ENCODE measurements around the gene OR51B6.

DNA sequence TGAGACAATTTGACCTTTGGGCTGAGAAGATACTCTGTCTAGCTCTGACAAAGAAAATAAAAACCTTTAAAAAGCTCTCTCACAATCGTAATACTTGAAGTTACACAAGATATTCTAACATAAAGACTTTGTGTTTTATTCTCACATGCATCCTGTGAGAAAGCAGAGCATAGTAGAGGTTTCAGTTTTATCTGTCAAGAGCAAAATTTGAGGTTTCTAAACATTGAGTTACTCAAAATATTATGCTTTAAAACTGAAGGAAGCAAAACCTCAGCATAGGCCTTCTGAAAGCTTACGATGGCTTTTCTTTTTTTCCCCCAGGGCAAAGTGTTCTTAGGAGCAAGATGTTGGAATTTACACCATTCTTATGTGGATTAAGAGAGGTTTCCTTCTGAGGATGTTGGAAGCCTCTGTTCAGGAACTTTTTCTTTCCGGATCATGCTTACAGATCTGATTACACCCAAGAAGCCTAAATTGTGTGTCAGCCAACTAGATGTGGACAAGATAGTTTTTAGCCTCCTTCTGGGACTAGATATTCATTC lies 17.3 kb downstream of the OR51B6 start:
- TF ChIP-seq SIN3A (IDR thresholded peaks at IDR 0.05; ENCODE audit: borderline replicate concordance, insufficient read depth, low read depth, low read length) (no peak), TCF7L2 (IDR thresholded peaks at IDR 0.05; ENCODE audit: low read depth, low read length) (no peak), POLR2AphosphoS5 (IDR thresholded peaks at IDR 0.05; ENCODE audit: low read depth, low read length) (no peak)
- TF ChIP-seq, protein P1, sequence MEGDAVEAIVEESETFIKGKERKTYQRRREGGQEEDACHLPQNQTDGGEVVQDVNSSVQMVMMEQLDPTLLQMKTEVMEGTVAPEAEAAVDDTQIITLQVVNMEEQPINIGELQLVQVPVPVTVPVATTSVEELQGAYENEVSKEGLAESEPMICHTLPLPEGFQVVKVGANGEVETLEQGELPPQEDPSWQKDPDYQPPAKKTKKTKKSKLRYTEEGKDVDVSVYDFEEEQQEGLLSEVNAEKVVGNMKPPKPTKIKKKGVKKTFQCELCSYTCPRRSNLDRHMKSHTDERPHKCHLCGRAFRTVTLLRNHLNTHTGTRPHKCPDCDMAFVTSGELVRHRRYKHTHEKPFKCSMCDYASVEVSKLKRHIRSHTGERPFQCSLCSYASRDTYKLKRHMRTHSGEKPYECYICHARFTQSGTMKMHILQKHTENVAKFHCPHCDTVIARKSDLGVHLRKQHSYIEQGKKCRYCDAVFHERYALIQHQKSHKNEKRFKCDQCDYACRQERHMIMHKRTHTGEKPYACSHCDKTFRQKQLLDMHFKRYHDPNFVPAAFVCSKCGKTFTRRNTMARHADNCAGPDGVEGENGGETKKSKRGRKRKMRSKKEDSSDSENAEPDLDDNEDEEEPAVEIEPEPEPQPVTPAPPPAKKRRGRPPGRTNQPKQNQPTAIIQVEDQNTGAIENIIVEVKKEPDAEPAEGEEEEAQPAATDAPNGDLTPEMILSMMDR (IDR thresholded peaks at IDR 0.05), result no peak
- TF ChIP-seq, protein P2, sequence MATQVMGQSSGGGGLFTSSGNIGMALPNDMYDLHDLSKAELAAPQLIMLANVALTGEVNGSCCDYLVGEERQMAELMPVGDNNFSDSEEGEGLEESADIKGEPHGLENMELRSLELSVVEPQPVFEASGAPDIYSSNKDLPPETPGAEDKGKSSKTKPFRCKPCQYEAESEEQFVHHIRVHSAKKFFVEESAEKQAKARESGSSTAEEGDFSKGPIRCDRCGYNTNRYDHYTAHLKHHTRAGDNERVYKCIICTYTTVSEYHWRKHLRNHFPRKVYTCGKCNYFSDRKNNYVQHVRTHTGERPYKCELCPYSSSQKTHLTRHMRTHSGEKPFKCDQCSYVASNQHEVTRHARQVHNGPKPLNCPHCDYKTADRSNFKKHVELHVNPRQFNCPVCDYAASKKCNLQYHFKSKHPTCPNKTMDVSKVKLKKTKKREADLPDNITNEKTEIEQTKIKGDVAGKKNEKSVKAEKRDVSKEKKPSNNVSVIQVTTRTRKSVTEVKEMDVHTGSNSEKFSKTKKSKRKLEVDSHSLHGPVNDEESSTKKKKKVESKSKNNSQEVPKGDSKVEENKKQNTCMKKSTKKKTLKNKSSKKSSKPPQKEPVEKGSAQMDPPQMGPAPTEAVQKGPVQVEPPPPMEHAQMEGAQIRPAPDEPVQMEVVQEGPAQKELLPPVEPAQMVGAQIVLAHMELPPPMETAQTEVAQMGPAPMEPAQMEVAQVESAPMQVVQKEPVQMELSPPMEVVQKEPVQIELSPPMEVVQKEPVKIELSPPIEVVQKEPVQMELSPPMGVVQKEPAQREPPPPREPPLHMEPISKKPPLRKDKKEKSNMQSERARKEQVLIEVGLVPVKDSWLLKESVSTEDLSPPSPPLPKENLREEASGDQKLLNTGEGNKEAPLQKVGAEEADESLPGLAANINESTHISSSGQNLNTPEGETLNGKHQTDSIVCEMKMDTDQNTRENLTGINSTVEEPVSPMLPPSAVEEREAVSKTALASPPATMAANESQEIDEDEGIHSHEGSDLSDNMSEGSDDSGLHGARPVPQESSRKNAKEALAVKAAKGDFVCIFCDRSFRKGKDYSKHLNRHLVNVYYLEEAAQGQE (IDR thresholded peaks at IDR 0.05; ENCODE audit: insufficient read depth in 1 of 2, low read depth in 2 of 2, low read length in 1 of 2), result no peak
